ENCODE results near the gene ECPAS.
"Not testable (repeated sequence)": the region's sequence is repeated elsewhere in the genome, so short reads cannot be mapped to it uniquely, and the experiment has no call there.

The ECPAS gene

GRCh38 chr9:111412280-111412679, 71.9 kb downstream of the ECPAS start:
- no peak for DNase-seq

- DNase-seq, result no peak
Observed at GRCh38 chr9:111411266-111411665, 72.9 kb downstream of the ECPAS start.

DNA sequence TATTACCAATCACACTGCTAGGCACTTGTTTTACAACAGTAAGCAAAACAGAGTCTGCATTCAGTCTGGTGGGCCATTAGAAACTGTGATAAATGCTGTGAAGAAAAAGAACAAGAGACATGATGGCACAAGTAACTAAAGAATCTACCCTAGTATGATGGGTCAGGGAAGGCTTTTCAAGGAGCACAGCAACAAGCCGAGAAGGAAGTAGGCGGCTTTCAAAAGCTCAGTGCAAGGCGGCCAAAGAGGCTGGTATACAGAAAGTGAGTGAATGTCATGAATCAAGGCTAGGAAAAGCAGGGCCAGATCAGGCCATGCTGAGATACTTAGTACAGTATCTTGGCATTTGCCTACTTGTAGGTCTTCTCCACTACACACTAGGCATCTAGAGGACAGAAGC, 76.4 kb downstream of the ECPAS start:
- DNase-seq, result no peak

DNA sequence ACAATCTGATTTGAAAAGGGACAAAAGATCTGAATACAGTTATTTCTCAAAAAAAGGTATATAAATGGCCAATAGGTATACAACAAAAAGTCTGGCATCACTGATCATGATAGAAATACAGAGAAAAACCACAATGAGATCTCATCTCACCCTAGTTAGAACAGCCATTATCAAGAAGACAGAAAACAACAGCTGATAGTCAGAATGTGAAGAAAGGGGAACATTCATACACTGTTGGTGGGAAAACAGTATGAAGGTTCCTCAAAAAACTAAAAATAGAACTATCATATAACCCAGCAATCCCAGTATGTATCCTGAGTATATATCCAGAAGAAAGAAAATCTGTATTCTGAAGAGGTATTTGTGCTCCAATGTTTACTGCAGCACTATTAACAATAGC, 78.5 kb downstream of the ECPAS start:
- no peak for DNase-seq

DNA sequence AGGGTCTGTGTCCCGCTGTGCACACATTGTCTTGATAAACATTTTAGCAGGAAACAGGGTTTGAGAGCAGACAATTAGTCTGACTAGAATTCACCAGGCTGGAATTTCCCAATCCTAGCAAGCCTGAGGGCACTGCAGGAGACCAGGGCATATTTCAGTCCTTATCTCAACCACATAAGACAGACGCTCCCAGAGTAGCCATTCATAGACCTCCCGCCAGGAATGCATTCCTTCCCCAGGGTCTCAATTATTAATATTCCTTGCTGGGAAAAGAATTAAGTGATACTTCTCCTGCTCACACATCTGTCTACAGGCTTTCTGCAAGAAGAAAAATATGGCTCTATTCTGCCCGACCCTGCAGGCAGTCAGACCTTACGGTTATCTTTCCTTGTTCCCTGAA, 82.7 kb downstream of the ECPAS start:
- not testable (repeated sequence) for DNase-seq

DNA sequence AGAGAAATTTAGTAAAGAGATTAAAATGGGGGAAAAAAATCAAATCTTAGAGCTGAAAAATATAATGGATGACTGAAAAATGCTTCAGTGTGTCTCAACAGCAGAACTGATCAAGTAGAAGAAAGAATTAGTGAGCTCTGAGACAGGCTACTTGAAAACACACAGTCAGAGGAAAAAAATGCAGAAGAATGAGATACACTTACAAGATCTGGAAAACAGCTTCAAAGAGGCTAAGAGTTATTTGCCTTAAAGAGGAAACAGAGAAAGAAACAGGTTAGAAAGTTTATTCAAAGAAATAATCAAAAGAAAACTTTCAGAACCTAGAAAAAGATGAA, 83.7 kb downstream of the ECPAS start:
- no peak for DNase-seq

DNA sequence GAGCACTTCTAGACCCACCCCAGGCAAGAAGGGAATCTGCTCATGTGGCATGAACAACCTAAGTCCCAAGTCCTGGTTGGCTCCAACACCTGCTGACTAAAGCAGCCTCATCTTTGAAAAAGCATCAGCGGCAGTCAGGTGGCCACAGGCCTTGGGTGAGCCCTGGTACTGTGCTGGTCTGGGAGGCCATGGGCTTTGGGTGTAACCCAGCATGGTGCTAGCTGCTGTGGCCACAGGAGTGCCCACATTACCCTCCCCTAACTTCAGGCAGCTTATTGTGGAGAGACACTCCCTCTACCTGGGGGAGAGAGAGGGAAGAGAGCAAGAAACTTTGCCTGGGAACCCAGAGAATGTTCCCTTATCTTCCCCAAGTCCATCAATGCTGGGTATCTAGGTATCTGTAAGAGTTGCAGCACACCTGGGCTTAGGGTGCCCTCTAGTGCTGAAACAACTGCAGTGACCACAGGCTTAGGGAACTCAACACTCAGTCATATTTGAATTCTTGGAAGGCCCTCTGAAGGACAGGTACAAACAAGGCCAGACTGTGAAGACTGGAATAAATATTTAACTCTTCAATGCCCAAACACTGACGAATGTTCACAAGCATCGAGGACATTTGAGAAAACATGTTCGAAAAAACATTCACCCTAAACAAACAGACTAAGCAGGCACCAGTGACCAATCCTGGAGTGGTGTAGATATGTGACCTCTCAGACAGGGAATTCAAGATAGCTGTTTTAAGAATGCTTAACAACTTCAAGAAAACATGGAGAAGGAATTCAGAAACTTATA, 84.2 kb downstream of the ECPAS start:
- no peak for DNase-seq

GRCh38 chr9:111399211-111399739, 84.9 kb downstream of the ECPAS start:
- DNase-seq, result no peak

GRCh38 chr9:111393971-111394370, 90.2 kb downstream of the ECPAS start:
- no peak for DNase-seq

GRCh38 chr9:111389406-111389805, 94.8 kb downstream of the ECPAS start:
- no peak for DNase-seq

DNA sequence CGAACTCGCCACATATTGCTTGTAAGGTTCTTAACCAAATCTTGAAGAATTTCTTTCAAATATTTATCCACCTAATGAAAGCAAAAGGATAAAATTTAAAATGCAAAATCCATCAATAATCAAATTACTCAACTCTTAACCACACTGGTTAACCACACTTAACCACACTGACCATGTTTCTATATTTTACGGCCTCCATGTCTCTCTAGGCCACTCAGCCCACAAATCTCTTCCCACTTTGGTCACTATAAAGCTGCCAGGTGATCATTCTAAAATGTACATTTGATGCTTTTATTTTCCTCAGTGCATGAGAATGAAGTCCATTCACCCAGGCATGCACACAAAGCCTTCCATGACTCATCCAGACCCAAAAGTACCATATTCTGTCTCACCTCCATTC, 97.8 kb downstream of the ECPAS start:
- no peak for DNase-seq

DNA sequence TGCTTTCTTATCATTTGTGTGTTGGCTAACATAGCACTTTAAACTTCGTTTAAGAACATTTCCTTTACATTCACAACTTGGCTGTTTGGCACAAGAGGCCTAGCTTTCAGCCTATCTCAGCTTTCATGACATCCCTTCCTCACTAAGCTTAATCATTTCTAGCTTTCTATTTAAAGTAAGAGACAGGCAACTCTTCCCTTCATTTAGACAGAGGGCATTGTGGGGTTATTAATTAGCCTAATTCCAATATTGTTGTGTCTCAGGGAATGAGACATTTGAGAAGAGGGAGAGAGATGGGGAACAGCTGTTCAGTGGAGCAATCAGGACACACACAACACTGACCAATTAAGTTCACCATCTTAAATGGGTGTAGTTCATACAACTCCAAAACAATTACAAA, 103.2 kb downstream of the ECPAS start:
- no peak for DNase-seq

GRCh38 chr9:111375817-111376564, 108.2 kb downstream of the ECPAS start:
- no peak for DNase-seq

DNA sequence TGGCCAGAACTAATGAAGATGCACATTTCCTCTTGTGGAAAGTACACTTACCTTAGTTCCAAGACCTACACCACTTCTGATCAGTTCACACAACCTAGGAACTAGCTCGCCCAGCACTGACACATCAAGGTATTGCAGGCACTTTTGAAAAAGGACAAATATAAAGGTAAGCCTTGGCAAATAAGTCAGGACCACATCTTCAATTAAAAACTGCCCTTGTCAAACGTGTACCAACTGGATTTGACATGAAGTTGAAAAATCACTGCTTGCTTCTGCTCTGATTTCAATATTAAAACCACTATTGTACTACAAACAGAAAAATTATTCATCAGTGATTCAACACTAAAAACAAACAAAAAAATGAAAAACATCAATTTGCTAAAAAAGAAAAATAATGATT, 109.1 kb downstream of the ECPAS start:
- DNase-seq, result no peak

DNA sequence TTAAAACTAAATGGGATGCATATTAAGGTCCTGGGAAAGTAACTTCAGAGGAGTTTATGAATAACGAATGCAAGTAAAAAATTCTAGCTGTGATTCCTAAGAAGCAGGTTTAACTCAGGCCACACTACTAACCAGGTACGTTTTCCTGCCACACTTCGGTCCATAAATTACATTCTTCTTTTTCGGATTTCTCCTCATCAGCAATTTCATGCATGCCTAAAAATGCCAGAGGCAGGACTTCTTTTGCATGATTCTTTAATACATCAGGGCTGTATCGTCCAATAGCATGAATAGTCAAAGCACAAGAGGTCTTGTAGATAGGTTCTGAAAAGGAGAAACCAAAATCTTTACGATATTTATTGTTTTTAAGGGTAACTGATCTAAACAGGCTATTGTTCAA, 111.9 kb downstream of the ECPAS start:
- no peak for DNase-seq

GRCh38 chr9:111366978-111367377, 117.2 kb downstream of the ECPAS start:
- DNase-seq, result no peak

DNA sequence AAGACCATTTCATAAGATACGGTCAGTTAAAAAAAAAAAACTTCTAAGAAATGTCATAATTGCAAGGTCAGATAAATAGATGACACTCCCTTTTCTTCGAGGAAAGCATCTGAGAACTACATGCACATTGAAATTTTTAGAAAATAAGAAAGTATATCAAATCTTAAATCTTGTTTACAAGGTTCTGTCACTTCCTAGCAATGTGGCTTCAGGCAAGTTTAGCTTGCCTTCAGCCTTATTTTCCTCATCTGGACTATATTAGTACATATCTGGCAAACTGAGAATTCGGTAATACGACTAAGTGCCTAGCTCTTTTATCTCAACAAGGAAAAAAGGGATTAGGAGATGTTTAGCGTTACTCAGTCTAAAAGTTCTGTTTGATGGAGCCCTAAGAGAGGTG, 121.7 kb downstream of the ECPAS start:
- no peak for DNase-seq

GRCh38 chr9:111360881-111361280, 123.3 kb downstream of the ECPAS start:
- DNase-seq, result no peak

- DNase-seq, result no peak
Observed at GRCh38 chr9:111356481-111357244, 127.5 kb downstream of the ECPAS start.

DNA sequence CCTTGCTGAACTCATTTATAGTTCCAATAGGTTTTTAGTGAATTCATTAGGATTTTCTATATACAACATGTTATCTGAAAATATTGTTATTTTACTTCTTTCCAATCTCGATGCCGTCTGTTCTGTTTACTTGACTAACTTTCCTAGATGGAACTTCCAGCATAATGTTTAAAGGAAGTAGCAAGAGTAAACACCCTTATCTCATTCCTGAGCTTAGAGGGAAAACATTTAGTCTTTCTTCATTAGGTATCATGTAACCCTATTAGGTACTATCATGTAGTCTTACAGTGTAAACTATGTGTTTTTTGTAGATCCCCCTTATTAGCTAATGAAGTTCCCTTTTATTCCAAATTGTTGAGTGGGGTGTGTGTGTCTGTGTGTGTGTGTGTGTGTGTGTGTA, 131.6 kb downstream of the ECPAS start:
- no peak for DNase-seq

DNA sequence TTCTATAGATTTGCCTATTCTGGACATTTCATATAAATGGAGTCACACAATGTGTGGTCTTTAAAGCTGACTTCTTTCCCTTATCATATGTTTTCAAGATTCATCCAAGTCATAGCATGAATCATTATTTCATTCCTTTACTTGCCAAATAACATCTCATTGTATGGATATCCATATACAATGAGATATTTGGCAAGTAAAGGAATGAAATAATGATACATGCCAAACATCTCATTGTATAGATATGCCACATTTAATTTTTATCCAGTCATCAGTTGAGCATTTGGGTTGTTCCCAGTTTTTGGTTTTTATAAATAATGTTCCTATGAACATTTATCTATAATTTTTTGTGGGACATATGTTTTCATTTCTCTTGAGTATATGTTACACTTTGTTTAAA, 133.6 kb downstream of the ECPAS start:
- DNase-seq, result no peak

- no peak for DNase-seq
Observed at GRCh38 chr9:111349766-111350165, 134.4 kb downstream of the ECPAS start.

- no peak for DNase-seq
Observed at GRCh38 chr9:111348821-111349271, 135.3 kb downstream of the ECPAS start.

Data from activated CD4-positive, alpha-beta T cell treated with anti-CD3 and anti-CD28 coated beads, Interleukin-2, amount 50 U/mL, for 1 hour (primary cell).